Brain microvascular endothelial cell (primary cell): Measurements from ENCODE around the gene KMT2C.
A peak's percentile ranks its signal among the peaks of the same experiment; 100 is the strongest.
"Not testable (repeated sequence)": the region's sequence is repeated elsewhere in the genome, so short reads cannot be mapped to it uniquely, and the experiment has no call there.

ENCODE experiments used
- DNase-seq: peaks from one replicate; pipeline ENCODE4 v3.0.0-alpha.2; 2020
- H3K27ac ChIP-seq: fragments of 250-450 bp; sonication (Bioruptor Pico); 2 replicates; pipeline ENCODE4 v1.5.1; 2020; ENCODE audit warnings: mild to moderate bottlenecking, moderate library complexity
- H3K27me3 ChIP-seq: fragments of 250-450 bp; sonication (Bioruptor Pico); replicated peaks from 2 replicates; pipeline ENCODE4 v1.5.1; 2020; ENCODE audit warnings: mild to moderate bottlenecking
- H3K36me3 ChIP-seq: fragments of 250-450 bp; sonication (Bioruptor Pico); replicated peaks from 2 replicates; pipeline ENCODE4 v1.5.1; 2020; ENCODE audit warnings: mild to moderate bottlenecking
- H3K4me3 ChIP-seq: 2 replicates; pipeline ENCODE4 v1.5.1; 2011; ENCODE audit warnings: low read depth, mild to moderate bottlenecking, control low read depth, low read length, moderate library complexity
- CTCF ChIP-seq: IDR thresholded peaks from 2 replicates; pipeline ENCODE4 v1.5.1; 2011; ENCODE audit warnings: low read depth, mild to moderate bottlenecking, moderate library complexity, low read length, control low read depth, inconsistent platforms; ENCODE audit errors: missing control alignments
- in situ Hi-C: cut with HindIII; loops from 2 replicates; pipeline ENCODE4 v1.10.0; 2017; ENCODE audit warnings: low sequenced_read_pairs, low pct_ligation_motif_present

Gene KMT2C

GRCh38 chr7:152355474-152356057 lies 80.2 kb downstream of the KMT2C start:
- H3K4me3 ChIP-seq: no peak overlapping the region
- H3K27ac ChIP-seq: no peak overlapping the region
- H3K27me3 ChIP-seq: no peaks in the 10 kb centered on the region
- no peak for TF ChIP-seq CTCF
- DNase-seq: no peak
- H3K36me3 ChIP-seq: peaks cover 2% of the 10 kb centered on the region
- in situ Hi-C loops: no loop called here

- no peak overlapping the region for H3K4me3 ChIP-seq
- TF ChIP-seq CTCF: no peak
- peaks cover 2% of the 10 kb centered on the region for H3K36me3 ChIP-seq
- in situ Hi-C loops: no loop called here
- peak overlapping the region; percentile 17 for H3K27ac ChIP-seq
- DNase-seq: no peak
- H3K27me3 ChIP-seq: no peaks in the 10 kb centered on the region
Observed at GRCh38 chr7:152354061-152354460, 81.7 kb downstream of the KMT2C start.

- H3K27ac ChIP-seq, DNase-seq, in situ Hi-C loops: not testable (repeated sequence)
Observed at GRCh38 chr7:152353281-152353680, 82.5 kb downstream of the KMT2C start.

GRCh38 chr7:152351747-152352146 lies 84.1 kb downstream of the KMT2C start:
- H3K4me3 ChIP-seq, in situ Hi-C loops, DNase-seq, H3K27ac ChIP-seq, H3K27me3 ChIP-seq, H3K36me3 ChIP-seq: not testable (repeated sequence)

More at GRCh38 chr7:152353281-152353680, 82.5 kb downstream of the KMT2C start:
- H3K27me3 ChIP-seq, H3K4me3 ChIP-seq, H3K36me3 ChIP-seq: not testable (repeated sequence)

GRCh38 chr7:152351168-152351567 lies 84.6 kb downstream of the KMT2C start:
- Histone ChIP-seq H3K27me3 (no peaks in the 10 kb centered on the region), H3K27ac (no peak overlapping the region), H3K36me3 (peaks cover 4% of the 10 kb centered on the region), H3K4me3 (no peak overlapping the region)
- TF ChIP-seq CTCF: no peak
- in situ Hi-C loops: no loop called here
- DNase-seq: no peak

- Histone ChIP-seq H3K36me3 (peaks cover 4% of the 10 kb centered on the region), H3K27me3 (no peaks in the 10 kb centered on the region), H3K4me3 (no peak overlapping the region), H3K27ac (no peak overlapping the region)
- in situ Hi-C loops: no loop called here
- TF ChIP-seq CTCF: no peak
- DNase-seq: no peak
Observed at GRCh38 chr7:152347888-152348287, 87.9 kb downstream of the KMT2C start.

- no peak overlapping the region for H3K4me3 ChIP-seq
- no peak overlapping the region for H3K27ac ChIP-seq
- peaks cover 3% of the 10 kb centered on the region for H3K36me3 ChIP-seq
- no peak for TF ChIP-seq CTCF
- no peaks in the 10 kb centered on the region for H3K27me3 ChIP-seq
- DNase-seq: no peak
- in situ Hi-C loops: no loop called here
Observed at GRCh38 chr7:152344253-152344652, 91.5 kb downstream of the KMT2C start.
